ENCODE measurements around the gene BOD1L1.

The BOD1L1 gene

GRCh38 chr4:13523591-13524503 is 103.7 kb downstream of the BOD1L1 start:
- no peak for TF ChIP-seq FOXP2 (optimal IDR thresholded peaks at IDR 0.05; ENCODE audit: control extremely low read depth, extremely low read length, insufficient read depth)
- no peak for TF ChIP-seq EZH2 (IDR thresholded peaks at IDR 0.05)
- no peak for TF ChIP-seq POLR2AphosphoS5 (IDR thresholded peaks at IDR 0.05; ENCODE audit: borderline replicate concordance, low read depth, low read length)
- no peak for DNase-seq (ENCODE audit: low read depth, low spot score)
- Histone ChIP-seq H3K9ac (ENCODE audit: insufficient read length) (no peak overlapping the region), H3K36me3 (ENCODE audit: insufficient read depth, low read length) (no peaks in the 10 kb centered on the region), H3K4me3 (no peak overlapping the region), H3K27ac (no peak overlapping the region), H3K9me3 (ENCODE audit: low read depth, low read length) (no peaks in the 10 kb centered on the region)

DNA sequence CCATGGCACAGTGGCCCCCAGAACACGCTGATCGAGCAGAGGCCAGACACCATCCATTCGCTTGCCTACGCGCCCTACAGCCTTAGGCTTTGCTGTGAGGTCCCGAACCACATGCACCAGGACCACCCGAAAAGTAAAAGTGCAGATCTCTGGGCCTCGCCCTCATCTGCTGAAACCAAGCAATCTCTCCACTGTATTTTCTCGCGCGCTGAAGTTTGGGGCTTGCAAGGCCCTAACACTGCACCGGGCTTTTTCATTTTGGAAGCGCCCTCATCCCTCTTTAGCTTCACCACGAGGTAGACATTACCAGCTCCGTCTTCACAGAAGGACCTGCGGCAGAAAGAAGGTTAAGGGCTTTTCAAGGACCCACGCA is 104.4 kb downstream of the BOD1L1 start:
- TF ChIP-seq POLR2AphosphoS5 (IDR thresholded peaks at IDR 0.05; ENCODE audit: borderline replicate concordance, low read depth, low read length) (no peak), EZH2 (IDR thresholded peaks at IDR 0.05) (no peak), FOXP2 (optimal IDR thresholded peaks at IDR 0.05; ENCODE audit: control extremely low read depth, extremely low read length, insufficient read depth) (no peak)
- Histone ChIP-seq H3K9me3 (ENCODE audit: low read depth, low read length) (no peaks in the 10 kb centered on the region), H3K27ac (no peak overlapping the region), H3K9ac (ENCODE audit: insufficient read length) (no peak overlapping the region), H3K4me3 (no peak overlapping the region), H3K36me3 (ENCODE audit: insufficient read depth, low read length) (no peaks in the 10 kb centered on the region)
- no peak for DNase-seq (ENCODE audit: low read depth, low spot score)

DNA sequence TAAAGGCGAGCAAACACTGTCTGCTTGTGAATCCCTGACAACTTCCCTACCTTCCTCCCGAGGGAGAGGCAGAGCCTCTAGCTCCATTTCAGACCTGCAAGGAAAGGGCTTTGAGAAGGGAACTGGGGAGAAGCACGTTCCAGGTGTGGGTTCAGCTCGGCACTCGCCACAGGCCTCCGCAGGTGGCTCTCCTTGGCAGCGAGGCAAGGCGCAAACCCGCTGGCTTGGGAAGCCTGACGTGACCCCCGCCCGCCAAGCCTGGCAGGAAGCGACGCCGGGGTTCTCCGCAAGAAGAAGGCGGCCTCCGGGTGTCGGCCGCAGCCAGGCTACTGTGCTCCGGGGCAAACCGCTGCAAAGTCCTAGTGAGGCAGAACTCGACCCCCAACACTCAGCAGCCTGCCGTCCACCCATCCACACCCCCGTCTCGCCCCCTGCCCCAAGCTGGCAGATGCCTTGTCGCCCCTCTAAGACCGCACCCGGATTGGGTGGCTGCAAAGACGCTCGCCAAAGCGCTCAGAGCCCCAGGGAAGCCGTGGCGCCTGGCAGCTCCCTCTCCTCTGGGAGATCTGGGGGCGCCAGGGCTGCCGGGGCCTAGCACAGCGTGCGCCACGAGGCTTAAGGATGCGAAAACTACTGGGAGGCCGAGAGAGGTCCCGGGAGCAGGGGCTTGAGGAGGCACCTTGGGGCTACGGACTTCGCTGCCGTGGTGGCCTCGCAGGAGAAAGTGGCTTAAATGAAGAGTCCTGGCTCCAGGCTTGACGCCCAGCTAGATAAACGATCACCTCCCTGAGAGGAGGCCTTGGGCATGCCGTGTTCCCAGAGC is 105.0 kb downstream of the BOD1L1 start:
- Histone ChIP-seq H3K9ac (ENCODE audit: insufficient read length) (no peak overlapping the region), H3K9me3 (ENCODE audit: low read depth, low read length) (no peaks in the 10 kb centered on the region)

DNA sequence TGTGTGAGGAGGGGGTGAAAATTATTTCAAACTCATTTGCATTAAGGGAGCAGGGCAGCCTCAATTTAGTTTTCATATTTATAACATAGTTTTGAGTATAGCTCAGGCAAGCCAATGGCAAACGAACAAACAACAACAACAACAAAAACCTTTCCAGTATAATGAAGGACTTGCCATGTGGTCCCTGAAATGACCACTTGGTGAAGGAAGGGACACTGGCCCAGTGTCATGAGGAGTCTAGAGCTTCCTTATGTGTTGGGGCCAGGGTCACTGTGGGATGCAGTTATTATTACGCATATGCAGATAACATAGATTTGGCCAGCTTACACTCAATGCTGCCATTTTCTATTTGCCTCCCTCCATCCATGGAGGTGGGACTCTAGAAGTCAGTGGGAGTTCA is 106.5 kb downstream of the BOD1L1 start:
- DNase-seq (ENCODE audit: low read depth, low spot score) = no peak
- no peak overlapping the region for H3K27ac ChIP-seq
- no peaks in the 10 kb centered on the region for H3K36me3 ChIP-seq (ENCODE audit: insufficient read depth, low read length)
- TF ChIP-seq EZH2 (IDR thresholded peaks at IDR 0.05) = no peak
- no peaks in the 10 kb centered on the region for H3K9me3 ChIP-seq (ENCODE audit: low read depth, low read length)
- H3K9ac ChIP-seq (ENCODE audit: insufficient read length) = no peak overlapping the region
- no peak overlapping the region for H3K4me3 ChIP-seq

More for the DNA sequence above, 105.0 kb downstream of the BOD1L1 start:
- no peak for TF ChIP-seq POLR2AphosphoS5 (IDR thresholded peaks at IDR 0.05; ENCODE audit: borderline replicate concordance, low read depth, low read length)
- no peak for TF ChIP-seq FOXP2 (optimal IDR thresholded peaks at IDR 0.05; ENCODE audit: control extremely low read depth, extremely low read length, insufficient read depth)
- TF ChIP-seq EZH2 (IDR thresholded peaks at IDR 0.05) = no peak
- Histone ChIP-seq H3K27ac (no peak overlapping the region), H3K4me3 (no peak overlapping the region), H3K36me3 (ENCODE audit: insufficient read depth, low read length) (no peaks in the 10 kb centered on the region)
- no peak for DNase-seq (ENCODE audit: low read depth, low spot score)
